ENCODE data around the gene SUCO.

DNA sequence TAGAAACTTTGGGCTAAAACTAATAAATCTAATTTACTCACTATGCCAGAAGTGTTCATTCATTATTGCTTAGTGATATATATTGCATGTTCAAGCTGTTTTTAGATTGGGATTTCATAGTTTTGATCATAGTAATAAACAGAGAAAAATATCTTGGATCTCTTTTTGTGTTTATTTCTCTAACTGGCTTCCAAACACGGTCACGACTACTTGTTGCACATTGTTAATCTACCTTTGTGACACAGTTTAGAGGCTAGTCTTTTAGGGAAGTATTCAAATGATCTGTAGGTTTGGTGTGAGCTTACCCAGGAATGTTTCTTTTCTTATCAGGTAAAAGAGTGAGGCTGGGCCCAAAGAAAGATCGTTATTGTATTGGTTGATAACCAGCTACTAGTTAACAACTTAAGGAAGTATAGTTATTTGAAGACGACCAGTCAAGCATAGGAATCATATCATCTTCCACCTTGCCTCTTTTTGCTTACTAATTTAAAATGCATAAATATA is 75.2 kb downstream of the SUCO start:
- TF ChIP-seq, protein P1, sequence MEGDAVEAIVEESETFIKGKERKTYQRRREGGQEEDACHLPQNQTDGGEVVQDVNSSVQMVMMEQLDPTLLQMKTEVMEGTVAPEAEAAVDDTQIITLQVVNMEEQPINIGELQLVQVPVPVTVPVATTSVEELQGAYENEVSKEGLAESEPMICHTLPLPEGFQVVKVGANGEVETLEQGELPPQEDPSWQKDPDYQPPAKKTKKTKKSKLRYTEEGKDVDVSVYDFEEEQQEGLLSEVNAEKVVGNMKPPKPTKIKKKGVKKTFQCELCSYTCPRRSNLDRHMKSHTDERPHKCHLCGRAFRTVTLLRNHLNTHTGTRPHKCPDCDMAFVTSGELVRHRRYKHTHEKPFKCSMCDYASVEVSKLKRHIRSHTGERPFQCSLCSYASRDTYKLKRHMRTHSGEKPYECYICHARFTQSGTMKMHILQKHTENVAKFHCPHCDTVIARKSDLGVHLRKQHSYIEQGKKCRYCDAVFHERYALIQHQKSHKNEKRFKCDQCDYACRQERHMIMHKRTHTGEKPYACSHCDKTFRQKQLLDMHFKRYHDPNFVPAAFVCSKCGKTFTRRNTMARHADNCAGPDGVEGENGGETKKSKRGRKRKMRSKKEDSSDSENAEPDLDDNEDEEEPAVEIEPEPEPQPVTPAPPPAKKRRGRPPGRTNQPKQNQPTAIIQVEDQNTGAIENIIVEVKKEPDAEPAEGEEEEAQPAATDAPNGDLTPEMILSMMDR (IDR thresholded peaks at IDR 0.05) = no peak
- TF ChIP-seq EP300 (IDR thresholded peaks at IDR 0.05) (no peak), POLR2AphosphoS5 (IDR thresholded peaks at IDR 0.05) (no peak), POLR2A (IDR thresholded peaks at IDR 0.05; ENCODE audit: low read depth) (no peak)

All from esophagus muscularis mucosa (tissue), 4 donors.